ENCODE data around the gene HDGFL2.
"Not testable (repeated sequence)": the region's sequence is repeated elsewhere in the genome, so short reads cannot be mapped to it uniquely, and the experiment has no call there.

The HDGFL2 gene

DNA sequence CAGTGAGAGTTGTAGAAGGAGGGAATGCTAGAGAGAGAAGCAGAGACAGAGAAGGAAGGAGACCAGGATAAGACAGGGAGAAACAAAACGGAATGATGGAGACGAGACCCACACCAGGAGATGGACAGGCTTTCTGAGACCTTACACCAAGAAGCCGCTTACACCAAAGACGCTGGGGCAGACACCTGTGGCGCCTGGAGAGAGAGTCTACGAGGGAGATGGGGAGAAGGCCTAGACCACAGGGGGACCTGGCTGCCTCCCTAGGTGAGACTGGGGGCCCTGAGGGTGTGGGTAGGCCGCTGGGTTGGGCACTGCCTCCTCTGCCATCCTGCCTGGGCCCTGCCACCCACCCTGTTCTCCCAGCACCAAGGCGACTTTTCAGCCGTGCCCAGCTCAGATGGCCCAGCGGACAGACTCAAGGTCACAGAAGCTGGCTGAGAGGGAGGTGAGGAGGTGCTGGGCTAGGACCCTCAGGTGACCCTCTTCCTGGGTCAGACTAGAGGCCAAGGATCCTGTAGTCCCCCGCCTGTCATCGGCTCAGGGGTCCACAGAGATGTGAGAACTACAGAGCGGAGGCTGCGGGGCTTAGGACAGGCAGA lies 57.9 kb downstream of the HDGFL2 start:
- DNase-seq (ENCODE audit: extremely low read depth in 1 of 2, low read depth in 1 of 2), result no peak

DNA sequence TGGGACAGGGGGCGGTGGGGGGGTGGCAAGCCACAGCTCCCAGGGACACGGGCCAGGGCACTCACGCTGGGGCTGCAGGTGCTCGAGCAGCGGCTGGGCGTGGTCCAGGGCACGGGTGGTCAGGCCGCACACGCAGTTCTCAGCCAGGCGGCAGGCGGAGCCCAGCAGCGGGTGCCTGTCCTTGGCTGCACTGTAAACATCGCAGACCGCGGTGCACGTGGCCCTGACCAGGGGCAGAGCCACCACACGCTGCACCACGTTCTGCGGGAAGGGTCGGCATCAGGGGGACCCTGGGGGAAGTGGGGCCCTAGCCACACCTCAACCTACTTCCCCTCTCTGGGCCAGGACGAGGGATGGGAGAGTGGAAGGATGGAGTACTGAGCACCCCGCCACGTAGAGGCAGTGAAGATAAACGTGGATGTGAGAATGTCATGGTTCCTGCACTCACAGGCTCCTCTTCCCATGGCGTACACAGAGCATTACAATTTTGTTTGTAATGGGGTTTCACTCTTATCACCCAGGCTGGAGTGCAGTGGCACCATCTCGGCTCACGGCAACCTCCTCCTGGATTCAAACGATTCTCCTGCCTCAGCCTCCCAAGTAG lies 59.6 kb downstream of the HDGFL2 start:
- no peak for DNase-seq (ENCODE audit: extremely low read depth in 1 of 2, low read depth in 1 of 2)

DNA sequence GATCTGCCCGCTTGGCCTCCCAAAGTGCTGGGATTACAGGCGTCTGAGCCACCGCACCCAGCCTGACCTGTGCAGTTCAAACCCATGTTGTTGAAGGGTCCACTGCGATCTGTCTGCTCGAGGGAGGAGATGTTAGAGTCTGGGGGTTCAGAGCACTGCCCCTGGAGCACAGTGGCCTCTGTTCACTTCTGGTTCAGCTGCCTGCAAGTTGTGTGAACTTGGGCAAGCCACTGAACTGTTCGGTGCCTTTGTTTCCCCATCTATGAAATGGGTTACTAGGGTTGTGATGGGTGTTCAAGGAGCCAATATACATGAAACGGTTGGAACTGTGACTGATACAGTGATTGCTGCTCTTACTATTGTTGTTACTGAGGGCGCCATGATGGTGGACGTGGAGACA lies 61.2 kb downstream of the HDGFL2 start:
- DNase-seq (ENCODE audit: extremely low read depth in 1 of 2, low read depth in 1 of 2), result no peak

DNA sequence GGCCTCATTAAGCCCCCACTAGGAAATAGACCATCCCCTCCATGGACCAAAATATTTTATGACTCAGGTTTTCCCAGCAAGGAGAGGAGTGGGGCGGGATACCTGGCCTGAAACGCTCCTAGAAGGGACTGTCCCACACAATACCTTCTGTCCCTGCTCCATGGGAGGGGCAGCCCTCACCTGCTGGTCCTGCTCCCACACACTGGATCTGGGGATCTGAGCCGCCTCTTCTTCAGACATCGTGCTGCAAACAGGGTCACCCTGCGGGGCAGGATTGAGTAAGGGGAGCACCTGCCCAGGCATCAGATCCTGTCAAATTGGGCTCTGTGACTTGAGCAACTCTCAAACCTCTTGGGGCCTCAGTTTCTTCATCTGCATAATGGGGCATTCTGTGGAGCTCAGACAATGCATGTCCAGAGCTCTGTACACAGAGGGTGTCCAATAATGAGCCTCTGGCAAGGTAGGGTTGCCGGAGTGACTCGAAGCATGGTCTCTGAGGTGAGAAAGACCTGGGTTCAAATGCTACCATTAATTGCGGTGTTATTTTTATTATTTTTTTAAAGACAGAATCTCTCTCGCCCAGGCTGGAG lies 61.8 kb downstream of the HDGFL2 start:
- no peak for DNase-seq (ENCODE audit: extremely low read depth in 1 of 2, low read depth in 1 of 2)

DNA sequence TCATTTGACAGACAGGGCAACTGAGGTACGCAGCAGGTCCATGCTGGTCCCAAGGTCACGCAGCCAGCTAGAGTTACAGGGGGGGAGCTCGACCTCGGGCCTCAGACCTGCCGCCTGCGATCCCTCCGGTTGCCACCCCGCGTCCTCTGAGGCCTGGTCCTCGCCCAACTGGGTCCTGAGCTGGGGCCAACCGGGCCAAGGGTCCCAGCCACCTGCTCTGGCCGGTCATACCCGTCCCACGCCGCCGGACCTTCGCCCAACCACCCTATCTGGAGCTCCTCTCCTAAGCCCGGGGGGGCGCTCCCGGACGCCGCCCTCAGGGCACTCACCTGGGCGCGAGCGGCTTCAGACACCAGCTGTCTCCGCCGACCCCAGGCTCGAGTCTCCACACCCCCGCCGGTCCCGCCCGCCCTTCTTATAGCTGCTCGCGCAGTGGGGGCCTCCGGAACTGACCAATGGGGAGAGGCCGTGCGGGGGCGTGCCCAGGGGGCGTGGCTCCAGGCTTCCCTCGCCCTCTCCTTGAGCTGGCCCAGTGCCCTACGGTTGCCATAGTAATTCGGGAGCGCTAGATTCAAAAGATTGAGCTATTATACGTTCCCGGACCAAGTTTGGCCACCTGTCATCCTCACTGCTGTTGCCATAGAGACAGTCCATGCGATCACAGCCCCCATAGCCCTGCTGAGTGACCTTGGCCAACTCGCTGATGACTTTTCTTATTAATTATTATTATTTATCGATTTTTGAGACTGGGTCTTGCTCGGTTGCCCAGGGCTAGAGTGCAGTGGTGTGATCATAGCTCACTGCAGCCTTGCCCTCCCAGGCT lies 63.0 kb downstream of the HDGFL2 start, which contains the start of gene PLIN5:
Gene PLIN5, minus strand, starts transcription at position 389 of the 823 bp plus-strand sequence. CDS start 1,150 bp downstream, outside the sequence.
- DNase-seq (ENCODE audit: extremely low read depth in 1 of 2, low read depth in 1 of 2), result peak in 1 of 2 donors; percentile 19

DNA sequence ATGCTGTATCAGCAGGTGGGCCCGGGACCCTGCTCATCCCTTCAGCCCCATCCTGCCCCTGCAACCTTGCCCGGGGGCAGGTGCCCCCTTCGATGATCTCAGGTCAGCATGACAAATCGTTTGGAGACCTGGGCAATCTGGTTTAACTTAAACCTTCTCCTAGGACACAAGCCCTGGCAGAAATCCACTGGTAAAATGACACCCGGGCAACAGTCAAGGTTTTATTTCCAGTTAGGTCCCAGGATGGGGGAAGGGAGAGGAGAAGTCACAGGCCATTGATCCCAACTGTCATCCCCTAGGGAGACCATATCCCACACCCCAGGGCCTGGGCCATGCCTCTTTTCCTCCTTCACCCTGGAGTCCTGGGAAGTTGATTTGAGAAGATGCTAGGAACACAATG lies 64.7 kb downstream of the HDGFL2 start:
- DNase-seq (ENCODE audit: extremely low read depth in 1 of 2, low read depth in 1 of 2), result no peak

DNA sequence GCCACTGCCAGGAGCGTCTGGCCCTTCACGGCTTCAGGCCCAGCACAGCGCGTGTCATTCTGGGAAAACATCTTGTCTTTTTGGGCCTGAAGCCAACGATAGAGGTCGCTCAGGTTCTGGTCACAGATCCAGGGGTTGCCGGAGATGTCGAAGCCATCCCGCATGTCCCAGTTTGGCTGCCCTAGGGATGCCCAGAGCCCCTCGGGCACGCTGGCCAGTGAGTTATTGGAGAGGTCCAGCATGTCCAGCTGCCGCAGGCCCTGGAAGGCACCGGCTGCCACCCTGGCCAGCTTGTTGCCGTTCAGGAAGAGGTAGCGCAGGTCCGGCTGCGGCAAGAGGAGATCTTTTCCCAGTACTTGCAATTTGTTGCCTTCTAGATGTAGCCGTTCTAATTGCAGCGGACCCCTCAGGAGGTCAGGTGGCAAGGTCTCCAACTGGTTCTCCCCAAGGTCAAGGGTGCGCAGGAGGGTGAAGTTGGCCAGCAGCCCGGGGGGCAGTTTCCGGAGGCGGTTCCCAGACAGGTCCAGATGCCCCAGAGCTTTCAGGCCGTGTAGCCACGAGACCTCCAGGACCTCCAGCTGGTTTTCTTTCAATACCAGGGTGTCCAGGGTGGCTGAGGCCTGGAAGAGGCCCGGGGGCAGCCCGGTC lies 66.0 kb downstream of the HDGFL2 start:
- no peak for DNase-seq (ENCODE audit: extremely low read depth in 1 of 2, low read depth in 1 of 2)

DNA sequence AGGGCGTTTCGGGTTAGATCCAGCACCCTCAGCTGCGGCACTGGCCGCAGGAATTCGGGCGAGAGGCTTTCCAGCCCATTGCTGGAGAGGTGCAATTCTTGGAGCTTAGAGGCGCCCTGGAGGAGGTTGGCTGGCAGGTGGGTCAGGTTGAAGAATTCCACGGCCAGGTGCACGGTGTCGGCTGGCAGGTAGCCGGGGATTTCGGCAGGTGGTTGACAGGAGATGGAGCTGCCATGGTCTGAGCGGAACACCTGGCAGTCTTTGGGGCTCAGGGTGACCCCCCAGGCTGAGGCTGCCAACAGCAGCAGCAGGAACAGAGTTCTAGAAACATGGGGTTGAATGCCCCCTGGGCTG lies 66.5 kb downstream of the HDGFL2 start:
- DNase-seq (ENCODE audit: extremely low read depth in 1 of 2, low read depth in 1 of 2), result no peak

DNA sequence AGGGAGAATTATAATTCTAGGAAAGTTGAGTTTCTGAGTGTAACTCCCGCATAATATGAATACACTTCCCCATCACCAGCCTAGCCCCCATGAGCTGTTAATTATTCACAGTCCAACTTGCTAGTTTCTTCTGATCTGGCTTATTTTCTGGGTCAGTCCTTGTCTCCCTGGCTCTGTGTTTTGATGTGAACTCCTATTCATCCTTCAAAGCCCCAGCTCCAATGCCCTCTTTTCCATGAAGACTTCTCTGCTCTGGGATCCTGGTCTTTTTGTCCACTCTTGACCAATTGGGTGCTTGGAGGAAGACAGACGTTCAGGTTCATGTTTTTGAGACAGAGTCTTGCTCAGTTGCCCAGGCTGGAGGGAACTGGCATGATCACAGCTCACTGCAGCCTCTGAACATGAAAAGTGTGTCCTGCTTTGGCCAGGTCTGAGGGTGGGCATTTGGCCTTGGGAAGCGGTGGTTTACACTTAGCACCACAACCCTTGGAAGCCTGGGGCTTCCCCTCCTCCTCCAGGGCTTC lies 67.1 kb downstream of the HDGFL2 start:
- DNase-seq (ENCODE audit: extremely low read depth in 1 of 2, low read depth in 1 of 2), result no peak

DNA sequence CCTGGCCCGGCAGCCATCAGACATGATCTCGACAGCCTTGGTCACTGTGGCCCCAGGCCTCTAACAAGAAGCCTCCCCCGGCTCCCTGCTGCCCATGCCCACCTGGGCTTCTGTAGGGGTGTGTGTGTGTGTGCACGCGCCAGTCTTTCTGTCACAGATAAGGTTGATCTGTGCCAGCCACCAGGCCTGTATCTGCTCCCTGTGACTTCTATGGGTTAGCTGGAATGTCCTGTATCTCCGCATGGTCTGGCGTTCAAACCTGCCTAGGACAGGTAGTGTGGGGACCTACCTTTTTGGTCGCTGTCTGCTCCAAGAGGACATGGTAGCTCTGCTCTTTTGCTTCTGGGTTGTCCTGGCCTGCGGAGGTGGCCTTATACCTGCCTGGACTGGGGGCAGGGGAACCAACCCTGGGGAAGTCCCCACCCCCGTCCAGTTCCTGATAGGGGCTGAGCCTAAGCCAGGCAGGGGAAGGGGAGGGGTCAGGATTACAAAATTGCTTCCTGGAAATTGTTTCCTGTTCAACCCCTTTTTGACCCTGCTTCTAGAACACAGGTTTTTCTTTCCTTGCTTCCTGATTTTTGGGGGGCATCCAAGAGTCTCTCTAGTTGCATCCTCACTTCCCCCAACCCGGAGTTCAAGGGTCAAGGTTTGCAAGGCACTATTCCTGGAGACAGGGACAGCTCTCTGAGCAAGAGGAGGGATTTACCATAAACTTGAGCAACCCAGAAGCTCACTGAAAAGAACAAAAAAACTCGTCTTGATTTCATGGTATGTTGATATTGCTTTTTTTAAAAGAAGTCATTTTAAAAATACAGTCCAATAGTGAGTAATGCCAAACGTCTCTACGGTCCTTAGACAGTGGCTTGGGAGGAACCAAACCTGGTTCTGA lies 67.8 kb downstream of the HDGFL2 start, which contains the start of gene LRG1:
Gene LRG1, minus strand, starts transcription at position 344 of the 889 bp plus-strand sequence. Its CDS starts 23 bp downstream, at position 321.
- no peak for DNase-seq (ENCODE audit: extremely low read depth in 1 of 2, low read depth in 1 of 2)

DNA sequence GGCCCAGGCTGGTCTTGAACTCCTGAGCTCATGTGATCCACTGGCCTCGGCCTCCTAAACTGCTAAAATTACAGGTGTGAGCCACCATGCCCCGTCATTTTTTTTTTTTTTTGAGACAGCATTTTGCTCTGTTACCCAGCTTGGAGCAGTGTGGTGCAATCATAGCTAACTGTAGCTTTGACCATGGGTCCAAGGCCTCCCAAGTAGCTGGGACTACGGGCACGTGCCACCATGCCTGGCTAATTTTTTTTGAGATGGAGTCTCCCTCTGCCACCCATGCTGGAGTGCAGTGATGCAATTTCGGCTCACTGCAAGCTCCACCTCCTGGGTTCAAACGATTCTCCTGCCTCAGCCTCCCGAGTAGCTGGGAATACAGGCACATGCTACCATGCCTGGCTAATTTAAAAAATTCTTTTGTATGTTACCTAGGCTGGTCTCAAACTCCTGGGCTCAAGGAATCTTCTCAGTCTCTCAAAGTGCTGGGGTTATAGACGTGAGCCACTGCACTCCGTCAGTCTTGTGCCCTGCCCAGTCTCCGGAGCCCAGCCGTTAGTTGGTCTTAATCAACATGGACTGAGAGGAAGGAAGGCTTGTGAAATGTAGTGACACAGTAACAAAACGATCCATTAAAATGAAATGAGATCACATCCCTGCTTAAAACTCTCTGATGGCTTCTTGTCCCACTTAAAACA lies 69.2 kb downstream of the HDGFL2 start:
- no peak for DNase-seq (ENCODE audit: extremely low read depth in 1 of 2, low read depth in 1 of 2)

DNA sequence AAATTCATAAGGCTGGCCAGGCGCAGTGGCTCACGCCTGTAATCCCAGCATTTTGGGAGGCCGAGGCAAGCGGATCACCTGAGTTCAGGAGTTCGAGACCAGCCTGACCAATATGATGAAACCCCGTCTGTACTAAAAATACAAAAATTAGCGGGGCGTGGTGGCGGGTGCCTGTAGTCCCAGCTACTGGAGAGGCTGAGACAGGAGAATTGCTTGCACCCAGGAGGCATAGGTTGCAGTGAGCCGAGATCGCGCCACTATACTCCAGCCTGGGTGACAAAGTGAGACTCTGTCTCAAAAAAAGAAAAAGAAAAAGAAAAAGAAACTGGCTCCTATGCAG lies 69.7 kb downstream of the HDGFL2 start:
- DNase-seq (ENCODE audit: extremely low read depth in 1 of 2, low read depth in 1 of 2), result not testable (repeated sequence)

DNA sequence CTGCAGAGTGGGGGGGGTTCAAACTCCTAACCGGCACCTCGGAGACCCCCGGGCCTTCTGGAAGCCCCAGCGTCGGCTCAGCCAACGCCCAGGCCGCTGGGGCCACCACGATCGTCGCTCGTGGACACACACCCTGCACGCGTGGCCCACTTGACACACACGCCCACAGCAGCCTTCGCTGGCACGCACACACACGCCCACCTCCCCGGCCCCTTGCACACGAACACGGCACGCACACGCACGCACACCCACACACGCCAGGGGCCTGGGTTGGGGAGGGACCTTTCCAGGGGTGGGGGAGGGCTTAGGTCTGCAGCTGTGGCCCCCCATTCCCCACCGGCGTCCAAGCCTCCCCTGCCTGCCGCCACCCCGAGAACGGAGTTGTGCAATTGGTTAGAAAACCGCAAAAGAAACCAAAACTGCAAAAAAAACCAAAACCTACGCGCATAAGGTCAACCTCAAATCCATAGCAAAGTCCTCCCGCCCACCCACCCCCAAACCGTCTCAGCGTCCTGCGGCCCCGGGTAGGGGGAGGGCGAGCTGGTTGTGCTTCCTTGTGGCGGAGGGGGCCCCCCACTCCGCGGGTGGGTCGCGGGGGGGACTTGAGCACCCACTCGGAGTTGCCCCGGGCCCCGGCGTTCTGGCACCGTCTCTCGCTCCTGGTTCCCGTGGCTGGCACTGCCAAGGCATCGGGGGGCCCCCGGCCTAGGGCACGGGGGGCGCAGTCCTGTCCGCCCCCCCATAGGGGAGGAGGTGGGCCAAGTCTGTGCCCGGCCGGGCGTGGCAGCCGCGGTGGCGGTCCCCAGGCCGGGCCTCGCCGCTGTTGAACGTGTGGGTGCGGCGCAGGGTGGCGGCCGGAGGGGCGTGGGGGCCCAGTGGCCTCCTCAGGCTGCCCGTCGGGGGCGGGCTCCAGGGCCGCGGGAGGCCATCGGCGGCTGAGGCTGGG lies 71.1 kb downstream of the HDGFL2 start:
- DNase-seq (ENCODE audit: extremely low read depth in 1 of 2, low read depth in 1 of 2), result no peak

DNA sequence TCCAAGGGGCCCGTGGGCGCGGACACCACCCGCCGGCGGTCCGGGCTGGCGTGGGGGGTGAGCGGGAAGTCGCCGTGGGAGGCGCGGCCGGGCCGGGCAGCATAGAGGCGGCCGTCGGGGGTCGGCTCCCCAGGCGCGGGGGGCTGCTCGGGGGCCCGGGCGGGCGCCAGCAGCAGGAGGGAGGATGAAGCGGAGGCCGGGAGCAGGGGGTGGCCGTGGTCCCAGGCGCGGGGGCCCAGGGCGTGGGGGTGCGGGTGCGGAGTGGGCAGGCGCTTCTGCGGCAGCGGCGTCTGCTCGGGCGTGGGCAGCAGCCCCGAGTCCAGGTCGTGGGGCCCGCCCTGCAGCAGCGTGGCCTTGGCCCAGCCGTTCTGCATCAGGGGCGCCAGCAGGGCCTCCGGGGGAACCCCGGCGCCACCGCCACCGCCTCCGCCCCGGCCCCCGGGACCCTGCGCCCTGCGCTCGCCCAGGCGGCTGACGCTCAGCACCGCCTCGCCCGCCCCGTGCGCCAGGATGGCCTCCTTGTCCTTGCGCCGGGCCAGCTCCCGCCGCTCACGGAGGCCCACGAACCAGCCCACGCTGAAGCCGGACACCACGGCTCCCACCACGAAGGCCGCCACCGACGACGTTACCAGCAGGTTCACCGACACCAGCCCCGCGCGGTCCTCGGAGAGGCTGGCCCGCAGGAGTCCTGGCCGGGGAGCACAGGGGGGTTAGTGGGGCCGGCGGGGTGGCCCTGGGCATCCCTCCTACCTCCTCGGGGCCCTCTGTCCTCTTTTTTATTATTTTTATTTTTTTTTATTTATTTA lies 71.9 kb downstream of the HDGFL2 start:
- DNase-seq (ENCODE audit: extremely low read depth in 1 of 2, low read depth in 1 of 2), result no peak

DNA sequence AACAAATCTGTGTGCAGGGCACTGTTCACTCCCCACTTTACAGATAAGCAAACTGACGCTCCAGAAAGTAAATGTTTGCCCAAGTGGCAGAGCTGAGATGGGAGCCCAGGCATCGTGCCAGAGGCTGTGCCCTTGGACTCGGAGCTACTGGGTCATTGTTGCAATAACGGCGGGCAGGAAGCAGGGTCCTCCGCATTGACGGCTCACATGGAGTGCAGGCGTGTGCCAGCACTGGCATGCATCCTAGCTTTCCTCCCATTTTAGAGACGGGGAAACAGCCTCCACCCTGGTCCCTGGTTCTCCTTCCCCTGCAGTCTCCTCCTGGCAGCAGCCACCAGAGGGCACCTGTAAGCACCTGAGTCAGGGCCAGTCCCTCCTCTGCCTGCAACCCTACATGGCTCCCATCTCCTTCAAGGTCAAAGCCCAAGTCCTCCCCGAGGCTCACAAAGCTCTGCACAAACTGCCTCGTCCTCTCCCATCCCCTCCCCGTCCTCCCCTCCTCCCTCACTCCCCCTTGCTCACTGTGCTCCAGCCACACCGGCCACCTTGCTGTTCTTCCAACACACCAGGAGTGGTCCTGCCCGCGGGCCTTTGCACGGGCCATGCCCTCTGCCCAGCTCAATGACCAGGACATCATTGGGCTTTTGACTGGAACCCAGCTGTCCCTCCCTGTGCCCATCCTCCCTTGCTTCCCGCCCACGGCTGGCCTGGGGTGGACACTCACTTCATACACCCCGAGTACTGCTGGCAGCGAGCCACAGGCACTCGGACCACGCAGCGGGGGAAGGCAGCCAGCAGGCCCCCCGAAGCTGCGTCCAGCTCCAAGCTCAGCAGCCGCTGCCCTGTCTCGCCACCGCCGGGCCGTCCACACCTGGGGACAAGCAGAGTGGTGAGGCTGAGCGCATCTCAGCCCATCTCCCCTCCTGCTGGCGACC lies 75.5 kb downstream of the HDGFL2 start:
- DNase-seq (ENCODE audit: extremely low read depth in 1 of 2, low read depth in 1 of 2), result no peak

DNA sequence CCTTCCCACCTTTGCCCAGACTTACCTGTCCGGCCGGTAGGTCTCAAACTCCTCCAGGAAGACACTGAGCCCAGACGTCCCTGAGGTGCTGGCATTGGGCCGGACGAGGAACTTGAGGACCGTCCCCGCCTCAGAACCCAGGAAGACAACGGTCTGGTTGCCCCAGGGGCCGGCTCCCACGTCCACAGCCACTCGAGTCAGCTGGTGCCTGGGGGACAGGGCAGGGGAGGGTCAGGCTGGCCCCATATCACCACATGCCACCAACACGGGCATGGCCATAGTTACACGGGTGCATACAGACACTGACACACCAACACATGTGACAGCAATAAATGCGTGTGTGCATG lies 76.1 kb downstream of the HDGFL2 start:
- DNase-seq (ENCODE audit: extremely low read depth in 1 of 2, low read depth in 1 of 2), result no peak
